Cardiac septum (tissue), 1 donor: ENCODE measurements around the gene ZNF653. TPM values are rescaled to one million over a fixed set of nuclear protein-coding genes. Genes with fewer than 3 reads are reported as not detected.

ENCODE experiments used
- DNase-seq: peaks from one replicate; pipeline ENCODE4 v3.0.0-alpha.2; 2020; ENCODE audit warnings: low spot score
- intact Hi-C: fragments of 100-400 bp; cut with DNase I; formaldehyde crosslinking; loops from one replicate; pipeline ENCODE4 v1.14.0; 2022
- total RNA-seq: library from RNA; stranded (reverse); fragmentation: NEBNext Ultra II Directional; extraction: Animal tissue kit (Norgen Biotek cat#: 25700); gene quantifications from one replicate; pipeline ENCODE4 v1.2.1, GENCODE V29; 2021
- donor health status: DM: no; HTN: no; CAD: no.

ZNF653 gene
- total RNA-seq, 1 donor from 2014 or later = 5.3 TPM

GRCh38 chr19:11528551-11529341, 23.1 kb upstream of the ZNF653 start, which contains the start of gene ECSIT:
Gene ECSIT, minus strand, starts transcription at chr19:11529134. Its CDS starts 9,964 bp downstream, at chr19:11519170.
- peak; percentile 98 for DNase-seq
- intact Hi-C loops = no loop called here

DNA sequence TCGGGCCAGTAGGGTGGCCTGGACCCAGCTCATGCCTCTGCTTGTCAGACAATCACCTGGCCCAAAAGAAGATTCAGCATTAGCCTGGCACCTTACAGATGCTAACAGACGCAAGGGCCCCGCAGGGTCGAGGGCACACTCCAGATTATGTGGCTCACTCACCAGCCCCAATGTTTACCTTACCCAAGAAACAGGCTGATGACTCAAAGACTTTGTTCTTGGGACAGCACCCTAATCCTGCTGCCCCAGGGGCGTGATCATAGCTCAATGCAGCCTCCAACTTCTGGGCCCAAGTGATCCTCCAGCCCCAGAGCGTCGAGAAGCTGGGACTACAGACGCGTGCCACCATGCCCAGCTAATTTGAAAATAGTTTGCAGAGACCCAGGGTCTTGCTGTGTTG, 13.5 kb upstream of the ZNF653 start:
- intact Hi-C loops = no loop called here
- DNase-seq = no peak

DNA sequence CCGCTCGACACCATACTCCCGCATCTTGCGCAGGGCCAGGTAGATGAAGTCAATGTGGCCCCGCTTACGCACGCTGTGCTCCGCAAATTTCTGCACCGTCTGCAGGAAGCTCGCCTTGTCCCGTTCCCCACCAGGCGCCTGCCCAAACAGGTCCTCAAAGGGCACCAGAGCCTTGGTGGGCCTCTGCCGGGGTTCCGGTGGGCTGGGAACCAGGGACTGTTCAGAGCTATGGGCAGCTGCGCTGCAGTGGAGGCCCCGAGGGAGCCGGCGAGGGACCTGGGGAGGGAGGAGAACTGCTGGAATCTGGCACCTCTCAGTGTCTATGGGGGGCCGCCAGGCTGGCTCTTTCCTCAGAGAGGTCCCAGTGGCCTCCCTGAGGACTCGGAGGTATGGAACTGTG, 8.3 kb upstream of the ZNF653 start:
- intact Hi-C loops = no loop called here
- DNase-seq = no peak

DNA sequence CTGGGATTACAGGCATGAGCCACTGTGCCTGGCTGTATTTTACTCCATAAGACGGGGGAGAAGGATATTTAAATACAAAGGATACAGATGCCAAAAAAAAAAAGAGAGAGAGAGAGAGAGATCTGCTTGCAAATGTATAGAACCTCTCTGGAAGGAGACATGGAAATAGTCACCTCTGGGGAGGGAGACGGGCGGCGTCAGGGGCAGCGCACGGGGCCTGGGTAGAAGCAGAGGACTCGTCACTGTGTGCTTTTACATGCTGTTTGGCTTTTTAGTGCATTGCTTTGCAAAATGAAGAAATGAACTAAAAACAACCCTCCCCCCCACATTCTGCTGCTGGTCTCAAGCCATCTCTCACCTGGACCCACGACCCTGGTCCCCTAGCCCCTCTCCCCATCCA, 4.8 kb upstream of the ZNF653 start:
- intact Hi-C loops = no loop called here
- DNase-seq = no peak

DNA sequence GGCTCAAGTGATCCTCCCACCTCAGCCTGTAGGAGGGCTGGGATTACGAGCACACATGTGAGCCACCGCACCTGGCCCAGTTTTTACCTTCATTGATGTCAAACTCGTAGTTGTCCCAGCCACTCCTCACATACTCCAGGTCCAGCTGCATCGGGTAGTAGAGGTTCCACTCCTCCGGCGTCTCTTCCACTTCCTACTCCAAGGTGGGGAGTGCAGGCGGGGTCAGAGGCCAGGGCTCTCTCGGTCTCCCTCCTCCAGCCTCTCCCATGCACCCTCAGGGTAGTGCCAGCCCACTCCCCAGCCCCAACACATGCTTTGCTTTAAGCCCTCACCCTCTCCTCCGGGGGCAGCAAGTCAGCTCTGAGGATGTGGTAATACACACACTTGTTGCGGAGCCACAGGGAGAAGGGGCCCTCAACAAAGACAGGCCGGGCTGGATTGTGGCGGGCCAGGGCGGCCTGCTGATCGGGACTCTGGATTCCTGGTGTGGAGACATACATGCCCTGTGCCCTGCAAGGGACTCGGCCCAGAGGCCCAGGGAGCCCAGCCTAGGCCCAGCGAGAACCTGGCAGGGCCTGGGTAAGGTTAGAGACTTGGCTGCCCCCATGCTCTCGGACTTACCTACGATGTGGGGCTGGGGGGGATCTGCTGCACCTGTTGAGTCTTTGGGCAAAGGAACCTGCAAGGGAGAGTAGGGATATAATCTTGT, 1.9 kb upstream of the ZNF653 start:
- intact Hi-C loops = no loop called here
- no peak for DNase-seq

GRCh38 chr19:11506967-11507366, 1.3 kb upstream of the ZNF653 start:
- no peak for DNase-seq
- intact Hi-C loops = no loop called here

- no peak for DNase-seq
- intact Hi-C loops = no loop called here
These were observed 489 bp upstream of the ZNF653 start for GRCh38 chr19:11506101-11506555.

DNA sequence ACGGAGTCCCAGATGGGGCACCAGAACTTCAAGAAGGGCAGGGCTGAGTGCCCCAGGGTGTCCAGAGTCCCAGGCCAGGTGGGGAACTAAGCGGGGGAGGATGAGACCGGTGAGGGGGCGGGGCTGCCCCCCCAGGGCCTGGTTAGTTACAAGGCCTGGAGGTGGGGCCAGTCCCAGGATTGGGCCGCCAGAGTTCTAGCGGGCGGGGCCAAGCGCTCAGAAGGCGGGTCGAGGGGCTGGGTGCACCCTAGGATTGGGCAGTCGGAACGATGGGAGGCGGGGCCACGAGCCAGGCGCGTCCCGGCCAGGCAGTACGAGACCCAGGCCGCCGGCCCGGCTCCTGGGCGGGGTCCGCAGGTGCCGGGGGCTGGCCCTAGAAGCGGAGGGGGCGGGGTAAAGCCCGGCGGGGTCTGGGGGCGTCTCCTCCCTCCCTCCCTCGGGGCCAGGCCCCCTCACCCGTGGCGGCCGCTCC, 571 bp downstream of the ZNF653 start:
- intact Hi-C loops = no loop called here
- DNase-seq = peak; percentile 98

DNA sequence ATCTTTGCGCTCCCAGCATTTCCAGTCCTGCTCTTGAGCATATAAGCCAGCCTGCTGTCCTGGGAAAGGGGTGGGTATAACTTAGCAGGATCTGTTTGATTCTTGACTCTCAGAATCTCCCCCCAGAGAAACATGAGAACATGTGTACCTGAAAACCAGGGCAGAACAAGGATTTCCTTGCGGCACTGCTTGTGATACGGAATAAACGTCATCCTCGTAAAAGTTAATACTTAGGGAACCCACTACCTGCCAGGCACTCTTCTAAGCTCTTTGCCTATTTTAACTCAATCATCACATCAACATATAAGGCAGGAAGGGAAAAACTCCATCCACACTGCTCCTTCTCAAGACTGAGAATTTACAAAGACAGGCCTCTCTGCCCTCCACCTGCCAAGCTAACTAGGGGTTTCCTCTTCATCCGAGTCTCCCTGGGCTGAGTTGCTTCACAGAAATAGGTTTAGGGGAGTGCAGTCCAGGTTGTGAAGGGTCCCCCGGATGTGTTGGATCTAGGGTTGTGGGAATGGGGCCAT, 1.1 kb downstream of the ZNF653 start:
- DNase-seq = no peak
- intact Hi-C loops = no loop called here

DNA sequence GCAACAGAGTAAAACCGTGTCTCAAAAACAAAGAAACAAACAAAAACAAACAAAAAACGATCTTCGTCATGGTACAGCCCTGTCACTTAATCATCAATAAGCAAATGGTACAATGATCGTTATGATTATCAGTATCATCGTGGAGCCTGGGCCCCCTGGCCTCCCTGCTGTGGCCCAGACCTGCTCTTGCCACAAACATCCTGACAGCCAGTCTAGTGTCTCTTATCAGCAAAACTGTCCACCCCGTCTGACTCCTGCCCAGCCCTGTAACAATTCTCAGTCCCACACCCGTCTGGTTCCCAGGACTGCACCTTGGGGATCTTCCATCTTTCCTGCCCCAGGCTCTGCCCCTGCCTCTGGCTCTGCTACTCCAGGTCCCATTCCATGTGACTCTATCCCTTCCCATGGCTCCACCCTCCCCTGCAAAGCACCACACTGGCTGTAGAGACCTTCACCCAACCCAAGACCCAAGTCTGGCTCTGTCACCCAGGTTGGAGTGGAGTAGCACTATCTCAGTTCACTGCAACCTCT, 5.7 kb downstream of the ZNF653 start:
- intact Hi-C loops = loop anchor here (5.0 kb wide), 1 partner anchor 87 kb away; no protein-coding TSS in a partner anchor
- DNase-seq = no peak

DNA sequence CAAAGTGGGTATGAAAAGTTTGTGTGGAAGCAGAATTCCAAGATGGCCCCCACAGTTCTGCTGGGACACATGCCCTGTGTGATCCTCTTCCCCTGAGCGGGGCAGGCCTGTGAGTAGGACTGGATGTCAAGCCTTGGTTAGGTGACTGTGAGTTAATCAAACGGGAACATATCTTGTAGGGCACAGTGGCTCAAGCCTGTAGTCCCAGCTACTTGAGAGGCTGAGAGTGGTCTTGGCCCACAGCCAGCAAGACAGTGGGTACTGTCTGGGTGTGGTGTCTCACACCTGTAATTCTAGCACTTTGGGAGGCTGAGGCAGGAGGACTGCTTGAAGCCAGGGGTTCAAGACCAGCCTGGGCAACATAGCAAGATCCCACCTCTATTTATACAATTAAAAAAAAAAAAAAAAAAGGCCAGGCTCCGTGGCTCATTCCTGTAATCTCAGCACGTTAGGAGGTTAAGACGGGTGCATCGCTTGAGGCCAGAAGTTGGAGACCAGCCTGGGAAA, 6.4 kb downstream of the ZNF653 start:
- intact Hi-C loops = loop anchor here (5.0 kb wide), 1 partner anchor 88 kb away; no protein-coding TSS in a partner anchor
- DNase-seq = no peak

GRCh38 chr19:11496391-11497163, 9.1 kb downstream of the ZNF653 start:
- intact Hi-C loops = loop anchor here (5.0 kb wide), 1 partner anchor 91 kb away; no protein-coding TSS in a partner anchor
- no peak for DNase-seq

DNA sequence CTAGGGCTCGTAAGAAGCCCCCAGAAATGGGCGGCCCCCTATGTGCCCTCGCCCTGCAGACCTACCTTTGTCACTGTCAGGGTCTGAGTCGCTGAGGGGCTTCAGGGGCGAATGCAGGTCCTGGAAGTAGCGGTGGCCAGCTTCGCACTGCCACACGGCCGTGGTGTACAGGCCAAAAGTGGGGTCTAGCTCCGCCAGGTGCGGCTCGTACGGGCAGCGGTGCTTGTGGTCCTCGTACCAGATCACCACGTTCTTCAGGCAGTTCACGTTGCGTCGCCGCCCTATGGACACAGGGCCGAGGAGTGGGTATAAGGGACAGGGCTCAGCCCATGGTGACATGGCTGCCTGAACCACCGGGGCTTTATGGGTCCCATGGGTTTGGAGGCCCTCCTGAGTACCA, 9.8 kb downstream of the ZNF653 start:
- DNase-seq = no peak
- intact Hi-C loops = loop anchor here (5.0 kb wide), 1 partner anchor 91 kb away; no protein-coding TSS in a partner anchor

DNA sequence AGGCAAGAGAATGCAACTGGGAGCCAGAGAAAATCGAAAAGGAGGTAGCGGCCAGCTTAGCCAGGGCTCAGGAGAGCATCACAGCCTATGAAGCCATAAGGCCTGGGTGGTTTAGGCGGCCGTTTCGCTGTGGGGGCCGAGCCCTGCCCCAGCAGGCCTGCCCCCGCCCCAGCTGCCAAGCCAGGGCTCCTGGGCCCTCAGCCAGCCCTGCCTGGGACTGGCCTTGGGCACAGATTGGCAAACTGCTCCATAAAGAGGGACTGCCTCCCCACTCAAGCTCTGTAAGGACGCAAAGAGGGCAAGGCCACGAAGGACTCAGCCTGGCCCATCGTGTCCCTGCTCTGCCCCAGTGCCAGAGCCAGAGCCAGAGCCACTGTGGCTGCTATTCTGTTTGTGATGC, 10.2 kb downstream of the ZNF653 start:
- no peak for DNase-seq
- intact Hi-C loops = loop anchor here (5.0 kb wide), 1 partner anchor 92 kb away; no protein-coding TSS in a partner anchor

DNA sequence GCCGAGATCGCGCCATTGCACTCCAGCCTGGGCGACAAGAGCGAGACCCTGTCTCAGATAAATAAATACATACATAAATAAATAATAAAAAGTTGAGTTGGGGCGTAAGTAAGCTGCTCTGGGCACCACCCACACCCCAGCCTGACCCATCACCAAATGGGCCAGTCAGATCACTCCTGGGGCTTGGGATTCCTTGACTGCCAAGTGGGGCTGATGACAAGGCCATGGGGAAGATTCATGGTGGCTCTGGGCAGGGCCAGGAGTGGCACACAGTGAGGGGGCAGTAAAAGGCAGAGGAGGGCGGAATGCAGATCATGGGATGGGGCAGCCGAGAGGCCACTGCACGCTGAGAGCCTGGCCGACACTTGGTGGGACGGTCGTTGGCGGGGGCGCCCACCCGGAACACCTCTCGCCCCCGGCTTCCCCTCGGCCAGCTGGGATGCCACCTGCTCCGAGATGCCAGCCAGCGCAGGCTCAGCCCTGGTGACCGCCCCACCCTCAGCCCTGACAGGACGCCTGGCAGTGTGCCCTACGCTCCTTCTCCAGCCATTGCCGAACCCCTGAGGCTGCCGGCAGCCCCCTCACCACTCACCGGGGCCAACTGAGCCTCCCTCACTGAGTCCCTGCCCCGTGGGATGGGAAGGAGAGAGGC, 10.9 kb downstream of the ZNF653 start:
- no peak for DNase-seq
- intact Hi-C loops = loop anchor here (5.0 kb wide), 1 partner anchor 93 kb away; no protein-coding TSS in a partner anchor

DNA sequence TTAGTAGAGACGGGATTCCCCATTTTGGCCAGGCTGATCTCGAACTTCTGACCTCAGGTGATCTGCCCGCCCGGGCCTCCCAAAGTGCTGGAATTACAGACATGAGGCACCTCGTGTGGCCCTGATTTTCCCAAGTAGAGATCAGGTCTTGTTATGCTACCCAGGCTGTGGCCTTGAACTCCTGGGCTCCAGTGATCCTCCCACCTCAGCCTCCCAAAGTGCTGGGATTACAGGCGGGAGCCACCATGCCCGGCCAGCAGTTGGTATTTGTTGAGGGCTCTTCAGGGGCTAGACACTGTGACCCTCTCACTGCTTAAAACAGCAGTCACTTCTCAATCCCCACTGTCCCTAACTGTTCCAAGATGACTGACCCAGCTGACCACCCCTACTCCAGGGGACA, 16.3 kb downstream of the ZNF653 start:
- DNase-seq = no peak
- intact Hi-C loops = no loop called here

DNA sequence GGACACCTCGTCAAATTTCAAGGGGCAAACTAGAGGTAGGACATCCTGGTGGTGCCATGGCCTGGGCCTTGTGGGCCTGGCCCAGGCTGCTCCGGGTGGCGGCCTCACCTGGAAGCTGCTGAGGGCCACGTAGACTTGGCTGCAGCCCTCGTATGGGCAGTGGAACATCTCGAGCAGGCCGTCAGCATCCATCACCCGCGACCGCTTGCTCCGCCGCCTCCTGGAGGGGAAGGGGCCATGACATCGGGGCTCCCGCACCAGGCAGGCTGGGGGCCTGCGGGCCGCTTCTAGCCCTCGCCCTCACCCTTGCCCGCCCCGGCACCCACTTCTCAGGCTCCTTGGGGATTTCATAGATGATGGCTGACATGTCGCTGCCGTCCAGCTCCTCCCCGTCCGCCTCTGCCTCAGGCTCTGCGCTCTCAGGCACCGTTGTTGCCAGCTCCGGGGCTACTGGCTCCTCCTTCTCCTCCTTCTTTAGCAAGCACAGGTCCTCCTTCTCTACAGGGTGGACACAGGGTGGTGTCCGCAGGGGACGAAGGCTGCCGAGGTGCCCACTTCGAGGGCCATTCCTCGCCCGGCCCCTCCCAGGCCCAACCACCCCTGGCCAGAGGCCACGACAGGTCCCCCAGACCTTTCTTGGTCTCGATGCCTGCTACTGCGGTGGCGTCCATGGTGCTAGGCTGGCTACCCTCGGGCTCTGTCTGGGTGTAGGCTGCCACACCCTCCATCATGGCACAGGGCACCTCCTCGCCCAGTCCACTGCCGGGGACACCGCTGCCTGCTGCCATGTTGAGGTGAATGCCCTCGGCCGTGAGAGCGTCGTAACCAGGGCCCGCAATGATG, 18.8 kb downstream of the ZNF653 start:
- DNase-seq = no peak
- intact Hi-C loops = no loop called here
